Endodermal cell (in vitro differentiated cells): Measurements from ENCODE around the gene SEMA3B. TPM values are rescaled to one million over a fixed set of nuclear protein-coding genes. Genes with fewer than 3 reads are reported as not detected.

Experiments used
- DNase-seq: peaks from one replicate; pipeline ENCODE4 v3.0.0-alpha.2; 2017
- H3K27ac ChIP-seq: 2 replicates; pipeline ENCODE4 v1.5.1; 2013; ENCODE audit warnings: mild to moderate bottlenecking, low read depth, low read length, moderate library complexity
- H3K27me3 ChIP-seq: 2 replicates; pipeline ENCODE4 v1.6.1; 2013; ENCODE audit warnings: mild to moderate bottlenecking, low read length, moderate library complexity; ENCODE audit not compliant: insufficient read depth, control insufficient read depth, poor library complexity, severe bottlenecking
- H3K36me3 ChIP-seq: 2 replicates; pipeline ENCODE4 v1.7.0; 2013; ENCODE audit warnings: mild to moderate bottlenecking, low read length, moderate library complexity; ENCODE audit not compliant: control insufficient read depth, insufficient read depth
- H3K4me1 ChIP-seq: one replicate; pipeline ENCODE4 v1.7.0; 2013; ENCODE audit warnings: low read length; ENCODE audit not compliant: control insufficient read depth, insufficient read depth
- H3K4me3 ChIP-seq: 2 replicates; pipeline ENCODE4 v1.5.1; 2013; ENCODE audit warnings: mild to moderate bottlenecking, low read length, moderate library complexity
- H3K9ac ChIP-seq: 2 replicates; pipeline ENCODE4 v1.6.1; 2013; ENCODE audit warnings: mild to moderate bottlenecking, low read length, moderate library complexity; ENCODE audit not compliant: poor library complexity, severe bottlenecking; ENCODE audit errors: extremely low read depth
- H3K9me3 ChIP-seq: 2 replicates; pipeline ENCODE4 v1.6.1; 2013; ENCODE audit warnings: mild to moderate bottlenecking, low read length, moderate library complexity; ENCODE audit not compliant: control insufficient read depth
- H3K27ac Mint-ChIP-seq: 2 replicates; pipeline ENCODE4 v1.8.0; 2020; ENCODE audit warnings: mixed read lengths
- H3K27me3 Mint-ChIP-seq: 2 replicates; pipeline ENCODE4 v1.8.0; 2021; ENCODE audit warnings: mild to moderate bottlenecking, mixed read lengths; ENCODE audit not compliant: insufficient read depth
- H3K36me3 Mint-ChIP-seq: 2 replicates; pipeline ENCODE4 v1.8.0; 2020; ENCODE audit warnings: low read depth, mixed read lengths
- H3K4me1 Mint-ChIP-seq: 2 replicates; pipeline ENCODE4 v1.8.0; 2020; ENCODE audit warnings: mixed read lengths
- H3K4me3 Mint-ChIP-seq: 2 replicates; pipeline ENCODE4 v1.8.0; 2020; ENCODE audit warnings: mild to moderate bottlenecking, moderate library complexity, mixed read lengths
- H3K9me3 Mint-ChIP-seq: 2 replicates; pipeline ENCODE4 v1.8.0; 2020; ENCODE audit warnings: mild to moderate bottlenecking, mixed read lengths
- CTCF ChIP-seq: fragments of 200-600 bp; sonication (generic); conservative IDR thresholded peaks from 2 replicates; pipeline ENCODE4 v1.5.0; 2021; ENCODE audit warnings: antibody characterized with exemption, mild to moderate bottlenecking
- WGBS, 2 experiments: methylation state at CpG; one replicate each; pipeline versions ENCODE4 v1.1.5 to v1.1.7; 2013; ENCODE audit warnings: missing lambda C conversion rate in 2 of 2, mixed read lengths in 1 of 2; ENCODE audit not compliant: insufficient coverage in 1 of 2, insufficient read length in 1 of 2; 5-methylcytosine and 5-hydroxymethylcytosine counted together
- total RNA-seq, 2 donors: library from RNA; stranded (reverse); fragmentation: NEBNext Ultra II Directional in 1 of 2; extraction: Animal tissue kit (Norgen Biotek cat#: 25700) in 1 of 2; gene quantifications; 2 replicates in 1 of 2; 3 replicates in 1 of 2; pipeline ENCODE4 v1.2.1, GENCODE V29; 2021

Gene SEMA3B
- total RNA-seq, 2 donors from 2014 or later = 6.5 to 10.3 TPM

GRCh38 chr3:50229490-50229889 lies 39.5 kb upstream of the SEMA3B start:
- no peaks in the 10 kb centered on the region for H3K9me3 Mint-ChIP-seq

GRCh38 chr3:50230104-50230793 lies 38.7 kb upstream of the SEMA3B start:
- Mint-ChIP-seq H3K27ac (no peak overlapping the region), H3K9me3 (no peaks in the 10 kb centered on the region), H3K4me3 (no peak overlapping the region), H3K4me1 (peaks cover 17% of the 10 kb centered on the region), H3K36me3 (no peaks in the 10 kb centered on the region), H3K27me3 (peaks cover 13% of the 10 kb centered on the region)
- no peak for DNase-seq
- Histone ChIP-seq H3K36me3 (no peaks in the 10 kb centered on the region), H3K4me3 (no peak overlapping the region), H3K9me3 (no peaks in the 10 kb centered on the region), H3K9ac (no peak overlapping the region), H3K27me3 (no peaks in the 10 kb centered on the region), H3K27ac (no peak overlapping the region), H3K4me1 (no peaks in the 10 kb centered on the region)
- no peak for TF ChIP-seq CTCF
- WGBS, 2 experiments = 93% methylated on average over 7 to 8 of the region's 8 CpGs

More at GRCh38 chr3:50229490-50229889, 39.5 kb upstream of the SEMA3B start:
- Histone ChIP-seq H3K4me3 (no peak overlapping the region), H3K4me1 (no peaks in the 10 kb centered on the region), H3K27ac (no peak overlapping the region), H3K36me3 (no peaks in the 10 kb centered on the region), H3K27me3 (no peaks in the 10 kb centered on the region), H3K9ac (no peak overlapping the region), H3K9me3 (no peaks in the 10 kb centered on the region)
- no peak for DNase-seq
- Mint-ChIP-seq H3K36me3 (no peaks in the 10 kb centered on the region), H3K4me1 (peaks cover 19% of the 10 kb centered on the region), H3K27me3 (peaks cover 19% of the 10 kb centered on the region), H3K4me3 (no peak overlapping the region), H3K27ac (no peak overlapping the region)
- 90 to 92% methylated on average over 3 of the region's 3 CpGs for WGBS, 2 experiments
- TF ChIP-seq CTCF = no peak

DNA sequence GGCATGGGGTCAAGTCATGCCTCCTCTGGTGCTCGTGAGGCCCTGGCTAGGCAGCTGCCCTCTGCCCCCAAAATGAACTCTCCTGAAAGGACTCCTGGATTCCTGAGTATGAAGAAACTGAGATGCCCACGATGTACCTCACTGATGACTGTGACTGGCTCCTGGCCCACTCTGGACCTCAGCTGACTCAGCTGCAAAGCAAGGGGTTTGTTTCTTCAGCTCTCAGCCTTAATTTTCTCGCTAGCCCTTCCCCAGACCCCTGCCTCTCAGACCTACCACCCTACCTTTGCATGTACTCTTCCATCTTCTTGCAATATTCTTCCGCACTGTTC lies 38.2 kb upstream of the SEMA3B start:
- no peaks in the 10 kb centered on the region for H3K9me3 Mint-ChIP-seq
- Histone ChIP-seq H3K9ac (no peak overlapping the region), H3K27me3 (no peaks in the 10 kb centered on the region), H3K9me3 (no peaks in the 10 kb centered on the region), H3K4me1 (no peaks in the 10 kb centered on the region), H3K36me3 (no peaks in the 10 kb centered on the region), H3K27ac (no peak overlapping the region), H3K4me3 (no peak overlapping the region)
- DNase-seq = no peak
- H3K27ac Mint-ChIP-seq = no peak overlapping the region
- no peak for TF ChIP-seq CTCF
- peaks cover 17% of the 10 kb centered on the region for H3K4me1 Mint-ChIP-seq
- 93 to 100% methylated on average over 4 of the region's 4 CpGs for WGBS, 2 experiments
- peaks cover 10% of the 10 kb centered on the region for H3K27me3 Mint-ChIP-seq
- no peak overlapping the region for H3K4me3 Mint-ChIP-seq
- H3K36me3 Mint-ChIP-seq = no peaks in the 10 kb centered on the region
